HG03571 (cell line): ENCODE measurements around the gene HK3.

Source experiments
- ATAC-seq: cut with Tn5 transposase; IDR thresholded peaks from one replicate; pipeline ENCODE4 v1.9.1; 2021; ENCODE audit not compliant: unreplicated experiment

HK3 gene

GRCh38 chr5:176899296-176899891 lies at the start of gene HK3:
TSS of gene HK3 (minus strand) at chr5:176899346. CDS start at chr5:176896159, 3,187 bp downstream.
- ATAC-seq = no peak

GRCh38 chr5:176948458-176948857 lies 49.3 kb upstream of the HK3 start:
- no peak for ATAC-seq

- ATAC-seq = no peak
Observed at GRCh38 chr5:176947847-176948246, 48.7 kb upstream of the HK3 start.

GRCh38 chr5:176944268-176944667 lies 45.1 kb upstream of the HK3 start:
- ATAC-seq = no peak

GRCh38 chr5:176943816-176944215 lies 44.7 kb upstream of the HK3 start:
- no peak for ATAC-seq

GRCh38 chr5:176941951-176942350 lies 42.8 kb upstream of the HK3 start:
- no peak for ATAC-seq

- no peak for ATAC-seq
Observed at GRCh38 chr5:176938472-176938871, 39.3 kb upstream of the HK3 start.

GRCh38 chr5:176935017-176935416 lies 35.9 kb upstream of the HK3 start:
- ATAC-seq = no peak

- ATAC-seq = no peak
Observed at GRCh38 chr5:176934309-176934930, 35.3 kb upstream of the HK3 start.

GRCh38 chr5:176929654-176930053 lies 30.5 kb upstream of the HK3 start:
- no peak for ATAC-seq

GRCh38 chr5:176927562-176927961 lies 28.4 kb upstream of the HK3 start:
- ATAC-seq = no peak

- ATAC-seq = no peak
Observed at GRCh38 chr5:176922817-176923216, 23.7 kb upstream of the HK3 start.

- no peak for ATAC-seq
Observed at GRCh38 chr5:176921714-176922113, 22.6 kb upstream of the HK3 start.

GRCh38 chr5:176918613-176919012 lies 19.5 kb upstream of the HK3 start:
- no peak for ATAC-seq

- no peak for ATAC-seq
Observed at GRCh38 chr5:176916337-176916736, 17.2 kb upstream of the HK3 start.

- no peak for ATAC-seq
Observed at GRCh38 chr5:176915906-176916305, 16.8 kb upstream of the HK3 start.

- no peak for ATAC-seq
Observed at GRCh38 chr5:176912115-176912514, 13.0 kb upstream of the HK3 start.

GRCh38 chr5:176908675-176909368 lies 9.7 kb upstream of the HK3 start:
- ATAC-seq = no peak

- ATAC-seq = no peak
Observed at GRCh38 chr5:176906796-176907195, 7.7 kb upstream of the HK3 start.

GRCh38 chr5:176906126-176906525 lies 7.0 kb upstream of the HK3 start:
- ATAC-seq = no peak

GRCh38 chr5:176904276-176904675 lies 5.1 kb upstream of the HK3 start:
- ATAC-seq = no peak

GRCh38 chr5:176902911-176903664 lies 3.9 kb upstream of the HK3 start:
- no peak for ATAC-seq
